ENCODE data around the gene GNB5. TPM values are rescaled to one million over a fixed set of nuclear protein-coding genes. Genes with fewer than 3 reads are reported as not detected.

Gene GNB5
- total and polyA plus RNA-seq, 2 of the 13 experiments (the other 11 are each of a cell fraction or from before 2014, with no cell fraction given), result 13.7 to 14.4 TPM

- TF ChIP-seq ZNF646 (CRISPR knock-in tag; IDR thresholded peaks at IDR 0.05) (no peak; the same call in 1 of the 2 replicates), NFIB (CRISPR knock-in tag; IDR thresholded peaks at IDR 0.05; ENCODE audit: borderline replicate concordance) (no peak), ZFP91 (CRISPR knock-in tag; IDR thresholded peaks at IDR 0.05; ENCODE audit: borderline replicate concordance) (peak; percentile 68), ZNF747 (CRISPR knock-in tag; IDR thresholded peaks at IDR 0.05; ENCODE audit: borderline replicate concordance) (no peak; the same call in 1 of the 2 replicates), JDP2 (CRISPR knock-in tag; IDR thresholded peaks at IDR 0.05; ENCODE audit: borderline replicate concordance) (no peak), MAZ (IDR thresholded peaks at IDR 0.05; ENCODE audit: borderline replicate concordance, low read depth, low read length) (no peak), MAZ (CRISPR knock-in tag; IDR thresholded peaks at IDR 0.05; ENCODE audit: low read depth) (no peak), ZNF883 (CRISPR knock-in tag; IDR thresholded peaks at IDR 0.05; ENCODE audit: not compliant biosample characterization) (no peak), LBX2 (CRISPR knock-in tag; IDR thresholded peaks at IDR 0.05; ENCODE audit: borderline replicate concordance) (no peak), CC2D1A (CRISPR knock-in tag; IDR thresholded peaks at IDR 0.05) (no peak), ELF3 (CRISPR knock-in tag; IDR thresholded peaks at IDR 0.05) (peak; percentile 78), BCL3 (CRISPR knock-in tag; IDR thresholded peaks at IDR 0.05) (no peak), XRCC5 (optimal IDR thresholded peaks at IDR 0.05; ENCODE audit: low read length) (peak; percentile 70), ZNF354B (CRISPR knock-in tag; IDR thresholded peaks at IDR 0.05) (no peak), ZKSCAN5 (CRISPR knock-in tag; IDR thresholded peaks at IDR 0.05) (peak; percentile 97), ATF1 (CRISPR knock-in tag; IDR thresholded peaks at IDR 0.05) (peak; percentile 80), ISL2 (CRISPR knock-in tag; IDR thresholded peaks at IDR 0.05) (peak; percentile 67; the same call in 1 of the 2 replicates), MIXL1 (CRISPR knock-in tag; IDR thresholded peaks at IDR 0.05) (peak; percentile 70; the same call in 1 of the 2 replicates), ZNF224 (CRISPR knock-in tag; IDR thresholded peaks at IDR 0.05) (no peak)
Measured at GRCh38 chr15:52134502-52135144, 56.6 kb downstream of the GNB5 start (continued).

Measured in HepG2 (cell line).